Measurements from ENCODE around the gene COLEC11. TPM values are rescaled to one million over a fixed set of nuclear protein-coding genes. Genes with fewer than 3 reads are reported as not detected.
A peak's percentile ranks its signal among the peaks of the same experiment; 100 is the strongest.

COLEC11 gene
- total and polyA plus RNA-seq, 2 of the 13 experiments (the other 11 are each of a cell fraction or from before 2014, with no cell fraction given), result 1.5 to 3.0 TPM

GRCh38 chr2:3585261-3586109 lies 9.4 kb upstream of the COLEC11 start (continued):
- peak; percentile 57; the same call in 1 of the 2 replicates for TF ChIP-seq ARID3A (IDR thresholded peaks at IDR 0.05; ENCODE audit: low read depth, low read length)
- no peak for TF ChIP-seq MLLT10 (CRISPR knock-in tag; IDR thresholded peaks at IDR 0.05)
- 0 out of 2 replicates have a peak, but pooled peaks have one; percentile 5 for TF ChIP-seq MTF1 (CRISPR knock-in tag; IDR thresholded peaks at IDR 0.05)
- TF ChIP-seq RARG (CRISPR knock-in tag; IDR thresholded peaks at IDR 0.05; ENCODE audit: low read depth), result no peak
- 0 out of 2 replicates have a peak, but pooled peaks have one; percentile 35 for TF ChIP-seq IRF2 (CRISPR knock-in tag; IDR thresholded peaks at IDR 0.05)
- TF ChIP-seq CCDC6 (CRISPR knock-in tag; IDR thresholded peaks at IDR 0.05), result peak; percentile 47; the same call in 1 of the 2 replicates
- no peak for TF ChIP-seq POLR2AphosphoS2 (IDR thresholded peaks at IDR 0.05; ENCODE audit: low read depth, low read length)
- TF ChIP-seq MEIS1 (CRISPR knock-in tag; IDR thresholded peaks at IDR 0.05; ENCODE audit: borderline replicate concordance), result peak; percentile 66
- TF ChIP-seq NR2F2 (IDR thresholded peaks at IDR 0.05; ENCODE audit: borderline replicate concordance, low read depth), result peak; percentile 86
- no peak for TF ChIP-seq ZNF773 (CRISPR knock-in tag; IDR thresholded peaks at IDR 0.05; ENCODE audit: borderline replicate concordance)
- peak; percentile 54 for TF ChIP-seq CREM (IDR thresholded peaks at IDR 0.05)
- no peak for TF ChIP-seq CREM (CRISPR knock-in tag; IDR thresholded peaks at IDR 0.05)
- TF ChIP-seq MXD3 (CRISPR knock-in tag; IDR thresholded peaks at IDR 0.05), result peak; percentile 69; the same call in 1 of the 2 replicates
- peak; percentile 80 for TF ChIP-seq SALL1 (CRISPR knock-in tag; IDR thresholded peaks at IDR 0.05)
- peak; percentile 63 for TF ChIP-seq ZNF605 (CRISPR knock-in tag; IDR thresholded peaks at IDR 0.05)
- TF ChIP-seq PRDM10 (CRISPR knock-in tag; IDR thresholded peaks at IDR 0.05; ENCODE audit: low read depth), result 0 out of 2 replicates have a peak, but pooled peaks have one; percentile 23
- TF ChIP-seq ZNF503 (CRISPR knock-in tag; IDR thresholded peaks at IDR 0.05), result peak; percentile 90
- TF ChIP-seq MTF2 (CRISPR knock-in tag; IDR thresholded peaks at IDR 0.05; ENCODE audit: borderline replicate concordance), result no peak
- no peak for TF ChIP-seq ZNF75D (CRISPR knock-in tag; IDR thresholded peaks at IDR 0.05; ENCODE audit: borderline replicate concordance)
- TF ChIP-seq PREB (CRISPR knock-in tag; IDR thresholded peaks at IDR 0.05), result no peak
- TF ChIP-seq ZNF383 (CRISPR knock-in tag; IDR thresholded peaks at IDR 0.05; ENCODE audit: borderline replicate concordance), result 0 out of 2 replicates have a peak, but pooled peaks have one; percentile 54
